ENCODE data around the gene PUM2. TPM values are rescaled to one million over a fixed set of nuclear protein-coding genes. Genes with fewer than 3 reads are reported as not detected.

The PUM2 gene
- total RNA-seq, 1 experiment from 2014 or later, result 85.6 TPM

DNA sequence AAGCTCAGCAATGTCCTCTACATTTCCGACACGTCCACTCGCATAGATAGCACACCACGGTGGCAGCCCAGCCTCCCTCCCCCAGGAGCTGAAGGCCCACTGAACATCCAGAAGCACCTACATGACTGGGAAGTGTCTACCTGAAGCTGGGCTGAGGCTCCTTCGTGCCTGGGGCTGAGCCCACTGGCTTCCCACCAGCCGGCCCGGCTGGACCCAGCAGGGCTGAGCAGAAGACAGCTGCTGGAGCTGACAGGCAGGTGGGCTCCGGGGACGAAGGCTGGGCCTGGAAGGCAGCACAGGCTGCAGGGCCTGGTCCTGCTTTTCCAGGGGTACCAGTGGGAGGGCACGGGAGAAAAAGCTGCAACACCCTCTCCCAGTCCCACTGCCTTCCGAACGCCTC, 139.2 kb downstream of the PUM2 start:
- intact Hi-C loops (cut with micrococcal nuclease; ENCODE audit: unreplicated experiment), result no loop called here
- no peak for DNase-seq (ENCODE audit: low read depth, low spot score)
- ATAC-seq, result no peak
- POLR2A ChIA-PET, result no interaction called here
- BruUV-seq (replicated peaks), result no TSS peak
- CTCF ChIA-PET, result no interaction called here
- in situ Hi-C loops (cut with HindIII; ENCODE audit: low pct_unique_long_range_greater_than_20kb, low sequenced_read_pairs), result no loop called here
- Histone ChIP-seq H3K4me3 (ENCODE audit: low read depth in 2 of 2, low read length in 2 of 2) (no peak overlapping the region), H3K4me1 (ENCODE audit: control insufficient read depth, insufficient read depth, low read length) (peaks cover 40% of the 10 kb centered on the region), H3K36me3 (ENCODE audit: control insufficient read depth, insufficient read depth, low read length) (no peaks in the 10 kb centered on the region), H3K27ac (ENCODE audit: low read length) (no peak overlapping the region), H3K9me3 (ENCODE audit: control insufficient read depth, insufficient read depth, low read depth, low read length) (no peaks in the 10 kb centered on the region), H3K27me3 (ENCODE audit: control insufficient read depth, insufficient read depth, low read length) (no peaks in the 10 kb centered on the region)
- TF ChIP-seq, protein P1, sequence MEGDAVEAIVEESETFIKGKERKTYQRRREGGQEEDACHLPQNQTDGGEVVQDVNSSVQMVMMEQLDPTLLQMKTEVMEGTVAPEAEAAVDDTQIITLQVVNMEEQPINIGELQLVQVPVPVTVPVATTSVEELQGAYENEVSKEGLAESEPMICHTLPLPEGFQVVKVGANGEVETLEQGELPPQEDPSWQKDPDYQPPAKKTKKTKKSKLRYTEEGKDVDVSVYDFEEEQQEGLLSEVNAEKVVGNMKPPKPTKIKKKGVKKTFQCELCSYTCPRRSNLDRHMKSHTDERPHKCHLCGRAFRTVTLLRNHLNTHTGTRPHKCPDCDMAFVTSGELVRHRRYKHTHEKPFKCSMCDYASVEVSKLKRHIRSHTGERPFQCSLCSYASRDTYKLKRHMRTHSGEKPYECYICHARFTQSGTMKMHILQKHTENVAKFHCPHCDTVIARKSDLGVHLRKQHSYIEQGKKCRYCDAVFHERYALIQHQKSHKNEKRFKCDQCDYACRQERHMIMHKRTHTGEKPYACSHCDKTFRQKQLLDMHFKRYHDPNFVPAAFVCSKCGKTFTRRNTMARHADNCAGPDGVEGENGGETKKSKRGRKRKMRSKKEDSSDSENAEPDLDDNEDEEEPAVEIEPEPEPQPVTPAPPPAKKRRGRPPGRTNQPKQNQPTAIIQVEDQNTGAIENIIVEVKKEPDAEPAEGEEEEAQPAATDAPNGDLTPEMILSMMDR (IDR thresholded peaks at IDR 0.05), result no peak
- TF ChIP-seq SIN3A (IDR thresholded peaks at IDR 0.05; ENCODE audit: borderline replicate concordance, insufficient read depth, low read depth, low read length) (no peak), POLR2AphosphoS5 (IDR thresholded peaks at IDR 0.05; ENCODE audit: low read depth, low read length) (no peak), TCF7L2 (IDR thresholded peaks at IDR 0.05; ENCODE audit: low read depth, low read length) (no peak)
- TF ChIP-seq, protein P2, sequence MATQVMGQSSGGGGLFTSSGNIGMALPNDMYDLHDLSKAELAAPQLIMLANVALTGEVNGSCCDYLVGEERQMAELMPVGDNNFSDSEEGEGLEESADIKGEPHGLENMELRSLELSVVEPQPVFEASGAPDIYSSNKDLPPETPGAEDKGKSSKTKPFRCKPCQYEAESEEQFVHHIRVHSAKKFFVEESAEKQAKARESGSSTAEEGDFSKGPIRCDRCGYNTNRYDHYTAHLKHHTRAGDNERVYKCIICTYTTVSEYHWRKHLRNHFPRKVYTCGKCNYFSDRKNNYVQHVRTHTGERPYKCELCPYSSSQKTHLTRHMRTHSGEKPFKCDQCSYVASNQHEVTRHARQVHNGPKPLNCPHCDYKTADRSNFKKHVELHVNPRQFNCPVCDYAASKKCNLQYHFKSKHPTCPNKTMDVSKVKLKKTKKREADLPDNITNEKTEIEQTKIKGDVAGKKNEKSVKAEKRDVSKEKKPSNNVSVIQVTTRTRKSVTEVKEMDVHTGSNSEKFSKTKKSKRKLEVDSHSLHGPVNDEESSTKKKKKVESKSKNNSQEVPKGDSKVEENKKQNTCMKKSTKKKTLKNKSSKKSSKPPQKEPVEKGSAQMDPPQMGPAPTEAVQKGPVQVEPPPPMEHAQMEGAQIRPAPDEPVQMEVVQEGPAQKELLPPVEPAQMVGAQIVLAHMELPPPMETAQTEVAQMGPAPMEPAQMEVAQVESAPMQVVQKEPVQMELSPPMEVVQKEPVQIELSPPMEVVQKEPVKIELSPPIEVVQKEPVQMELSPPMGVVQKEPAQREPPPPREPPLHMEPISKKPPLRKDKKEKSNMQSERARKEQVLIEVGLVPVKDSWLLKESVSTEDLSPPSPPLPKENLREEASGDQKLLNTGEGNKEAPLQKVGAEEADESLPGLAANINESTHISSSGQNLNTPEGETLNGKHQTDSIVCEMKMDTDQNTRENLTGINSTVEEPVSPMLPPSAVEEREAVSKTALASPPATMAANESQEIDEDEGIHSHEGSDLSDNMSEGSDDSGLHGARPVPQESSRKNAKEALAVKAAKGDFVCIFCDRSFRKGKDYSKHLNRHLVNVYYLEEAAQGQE (IDR thresholded peaks at IDR 0.05; ENCODE audit: insufficient read depth in 1 of 2, low read depth in 2 of 2, low read length in 1 of 2), result no peak

DNA sequence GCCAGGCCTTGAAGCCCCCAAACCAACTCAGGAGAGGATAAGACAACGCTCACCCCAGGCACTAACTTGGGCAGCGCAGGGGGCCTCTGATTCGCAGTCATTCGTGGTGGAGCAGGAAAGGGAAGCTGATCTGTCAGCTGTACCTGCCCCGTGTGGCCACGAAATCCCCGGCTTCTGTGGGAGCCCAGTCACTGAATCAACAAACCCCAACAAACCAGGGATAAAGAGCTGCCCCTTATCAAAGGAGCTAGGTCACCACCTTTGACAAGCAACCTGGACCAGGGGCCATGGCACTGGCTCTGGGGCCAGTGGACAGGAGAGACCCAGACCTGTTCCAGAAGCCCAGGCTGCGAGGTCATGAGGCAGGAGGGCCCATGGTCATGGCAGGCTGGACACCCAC, 140.2 kb downstream of the PUM2 start:
- BruUV-seq (replicated peaks), result no TSS peak
- H3K4me1 ChIP-seq (ENCODE audit: control insufficient read depth, insufficient read depth, low read length), result peaks cover 41% of the 10 kb centered on the region
- H3K27me3 ChIP-seq (ENCODE audit: control insufficient read depth, insufficient read depth, low read length), result no peaks in the 10 kb centered on the region
- POLR2A ChIA-PET, result no interaction called here
- no peak overlapping the region for H3K4me3 ChIP-seq (ENCODE audit: low read depth in 2 of 2, low read length in 2 of 2)
- TF ChIP-seq SIN3A (IDR thresholded peaks at IDR 0.05; ENCODE audit: borderline replicate concordance, insufficient read depth, low read depth, low read length), result no peak
- TF ChIP-seq, protein P1 (IDR thresholded peaks at IDR 0.05), result no peak
- TF ChIP-seq TCF7L2 (IDR thresholded peaks at IDR 0.05; ENCODE audit: low read depth, low read length), result no peak
- TF ChIP-seq, protein P2 (IDR thresholded peaks at IDR 0.05; ENCODE audit: insufficient read depth in 1 of 2, low read depth in 2 of 2, low read length in 1 of 2), result no peak
- no peak for TF ChIP-seq POLR2AphosphoS5 (IDR thresholded peaks at IDR 0.05; ENCODE audit: low read depth, low read length)
- DNase-seq (ENCODE audit: low read depth, low spot score), result no peak
- H3K9me3 ChIP-seq (ENCODE audit: control insufficient read depth, insufficient read depth, low read depth, low read length), result no peaks in the 10 kb centered on the region
- ATAC-seq, result no peak
- CTCF ChIA-PET, result no interaction called here
- H3K36me3 ChIP-seq (ENCODE audit: control insufficient read depth, insufficient read depth, low read length), result no peaks in the 10 kb centered on the region
- in situ Hi-C loops (cut with HindIII; ENCODE audit: low pct_unique_long_range_greater_than_20kb, low sequenced_read_pairs) (no loop called here), intact Hi-C loops (cut with micrococcal nuclease; ENCODE audit: unreplicated experiment) (no loop called here)
- no peak overlapping the region for H3K27ac ChIP-seq (ENCODE audit: low read length)
